WI38 (cell line): ENCODE measurements around the gene TUBB2A.

Experiments used
- H3K4me3 ChIP-seq: 2 replicates; pipeline ENCODE4 v1.5.1; 2011; ENCODE audit warnings: low read depth, mild to moderate bottlenecking, control low read depth, low read length
- CTCF ChIP-seq: IDR thresholded peaks from 2 replicates; pipeline ENCODE4 v1.5.1; 2012; ENCODE audit warnings: low read depth, mild to moderate bottlenecking, control low read depth, low read length

TUBB2A gene

DNA sequence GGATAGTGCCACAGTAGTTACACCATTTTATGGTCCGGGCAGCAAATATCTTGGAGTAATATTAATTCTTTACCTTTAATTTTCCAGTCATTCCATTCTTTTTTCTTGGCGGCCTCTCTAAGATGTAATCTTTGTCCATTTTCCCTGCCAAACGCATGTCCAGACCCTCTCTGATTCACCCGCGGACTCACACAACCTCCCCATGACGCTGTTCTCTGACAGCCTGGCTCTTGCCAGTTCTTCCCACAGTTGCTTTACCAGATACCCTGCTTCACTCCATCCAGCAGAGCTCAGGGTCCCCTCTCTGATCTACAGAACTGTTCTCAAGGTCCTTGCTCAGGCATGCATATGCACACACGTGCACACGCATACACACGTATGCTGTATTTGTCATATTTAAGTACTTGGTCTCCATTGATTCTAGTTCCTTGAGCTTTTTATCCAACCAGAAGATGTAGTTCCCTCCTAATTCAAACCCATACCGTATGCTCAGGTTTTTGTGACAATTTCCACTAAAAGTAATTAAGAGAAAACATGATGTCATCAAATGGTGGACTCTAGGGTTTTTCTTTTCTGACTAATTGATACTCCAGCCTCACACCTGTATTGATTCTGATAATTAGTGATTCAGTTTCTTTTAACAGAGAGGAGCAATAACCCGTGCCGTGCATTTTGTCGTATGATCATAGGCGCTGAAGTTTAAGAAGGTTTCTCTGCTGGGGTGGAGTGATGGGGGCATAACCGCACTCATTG, 28.8 kb downstream of the TUBB2A start:
- no peak for TF ChIP-seq CTCF
- no peak overlapping the region for H3K4me3 ChIP-seq

- TF ChIP-seq CTCF, result no peak
- no peak overlapping the region for H3K4me3 ChIP-seq
These were observed 31.5 kb downstream of the TUBB2A start for GRCh38 chr6:3125815-3126214.

DNA sequence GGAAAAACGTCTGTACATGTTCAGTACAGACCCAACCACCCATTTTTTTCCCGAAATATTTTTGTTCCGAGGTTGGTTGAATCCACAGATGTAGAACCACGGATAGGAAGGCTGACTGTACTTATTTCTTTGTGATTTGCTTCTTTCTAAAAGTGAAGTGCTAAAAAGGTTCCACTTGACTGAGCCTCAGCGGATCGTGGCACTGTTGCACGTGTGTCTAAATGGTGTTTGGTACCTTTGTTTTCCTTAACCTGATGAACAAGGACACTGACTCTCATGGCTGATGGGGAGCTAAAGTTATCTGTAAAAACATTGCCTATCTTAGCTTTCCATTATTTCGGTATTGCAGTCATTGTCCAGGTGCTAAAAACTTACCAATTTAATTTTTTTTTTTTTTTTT, 32.7 kb downstream of the TUBB2A start:
- no peak for TF ChIP-seq CTCF

GRCh38 chr6:3122823-3123182, 34.5 kb downstream of the TUBB2A start:
- no peak overlapping the region for H3K4me3 ChIP-seq
- no peak for TF ChIP-seq CTCF

More for the DNA sequence above, 32.7 kb downstream of the TUBB2A start:
- H3K4me3 ChIP-seq, result no peak overlapping the region

- TF ChIP-seq CTCF, result no peak
- H3K4me3 ChIP-seq, result no peak overlapping the region
These were observed 36.6 kb downstream of the TUBB2A start for GRCh38 chr6:3120765-3121089.

GRCh38 chr6:3119040-3119723, 38.2 kb downstream of the TUBB2A start:
- TF ChIP-seq CTCF, result no peak
- H3K4me3 ChIP-seq, result peak overlapping the region; percentile 79

DNA sequence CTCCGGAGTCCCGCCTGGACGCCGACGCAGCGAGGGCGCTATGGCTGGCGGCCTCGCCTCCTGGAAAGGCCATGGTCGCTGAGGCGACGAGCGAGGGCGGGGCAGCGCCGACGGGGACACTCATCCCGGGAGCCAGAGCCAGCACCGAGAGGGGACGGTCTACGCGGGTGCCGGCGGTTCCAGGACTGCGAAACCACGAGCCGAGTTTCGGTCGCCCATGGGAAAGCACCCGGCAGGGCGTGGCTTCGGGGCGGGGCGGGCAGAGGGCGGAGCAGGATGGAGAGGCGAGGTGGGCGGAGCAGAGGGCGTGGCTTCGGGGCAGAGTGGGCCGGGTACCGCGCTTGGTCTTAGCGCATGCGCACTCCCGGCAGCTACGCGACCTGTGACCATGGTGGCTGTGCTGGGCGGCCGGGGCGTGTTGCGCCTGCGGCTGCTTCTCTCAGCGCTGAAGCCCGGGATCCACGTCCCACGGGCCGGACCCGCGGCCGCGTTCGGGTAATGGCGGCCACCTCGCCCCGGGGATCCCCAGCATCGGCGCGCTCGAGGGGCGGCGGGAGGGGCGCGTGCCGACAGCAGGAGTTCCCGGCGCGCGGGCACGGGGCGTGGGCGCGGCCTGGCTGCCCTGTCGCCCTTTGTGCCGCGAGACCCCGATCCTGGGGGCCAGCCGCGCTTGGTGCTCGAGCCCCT, 38.8 kb downstream of the TUBB2A start, which contains the start of gene BPHL:
TSS of gene BPHL (plus strand) at position 359 of the 687 bp plus-strand sequence. CDS start at position 389, 30 bp downstream.
- no peak for TF ChIP-seq CTCF
- H3K4me3 ChIP-seq, result peak within 1 kb of the TSS; percentile 79
